MCF 10A (cell line): ENCODE data around the gene ACTN4. TPM values are rescaled to one million over a fixed set of nuclear protein-coding genes. Genes with fewer than 3 reads are reported as not detected.

ENCODE experiments used
- BruUV-seq: library from RNA; stranded (reverse); fragments of 400-500 nt; replicated peaks from 2 replicates; lab custom pipeline; 2021; lab: Mats Ljungman, UMichigan
- CTCF ChIA-PET: fragments of 300-600 bp; sonication (Branson Sonifier 250); formaldehyde crosslinking; extraction: SDS; loops from one replicate; lab custom pipeline; 2021; ENCODE audit warnings: antibody characterized with exemption, inconsistent platforms; lab: Yijun Ruan, JAX
- POLR2A ChIA-PET: fragments of 300-600, 350-650 bp; sonication (Branson Sonifier 250); formaldehyde crosslinking; extraction: SDS; loops from one replicate; lab custom pipeline; 2020; ENCODE audit warnings: antibody characterized with exemption, inconsistent platforms; lab: Yijun Ruan, JAX
- DNase-seq: peaks from one replicate; pipeline ENCODE4 v3.0.0-alpha.2; 2018; ENCODE audit not compliant: unreplicated experiment
- H3K27ac Mint-ChIP-seq: one replicate; pipeline ENCODE4 v1.8.0; 2022; ENCODE audit warnings: mild to moderate bottlenecking, low read depth, mixed read lengths; ENCODE audit not compliant: unreplicated experiment
- H3K27me3 Mint-ChIP-seq: one replicate; pipeline ENCODE4 v1.8.0; 2022; ENCODE audit warnings: mixed read lengths; ENCODE audit not compliant: insufficient read depth, unreplicated experiment
- H3K36me3 Mint-ChIP-seq: one replicate; pipeline ENCODE4 v1.8.0; 2022; ENCODE audit warnings: mild to moderate bottlenecking, moderate library complexity, mixed read lengths; ENCODE audit not compliant: insufficient read depth, unreplicated experiment
- H3K4me1 Mint-ChIP-seq: one replicate; pipeline ENCODE4 v1.8.0; 2022; ENCODE audit warnings: mixed read lengths; ENCODE audit not compliant: insufficient read depth, unreplicated experiment
- H3K4me3 Mint-ChIP-seq: one replicate; pipeline ENCODE4 v1.8.0; 2022; ENCODE audit warnings: mild to moderate bottlenecking, moderate library complexity, mixed read lengths; ENCODE audit not compliant: unreplicated experiment
- H3K9me3 Mint-ChIP-seq: one replicate; pipeline ENCODE4 v1.8.0; 2022; ENCODE audit warnings: mixed read lengths; ENCODE audit not compliant: unreplicated experiment
- intact Hi-C: fragments of 100-400 bp; cut with micrococcal nuclease; formaldehyde crosslinking; loops from 2 replicates; pipeline ENCODE4 v1.14.1; 2022
- total RNA-seq: library from RNA; stranded (reverse); gene quantifications from 2 replicates; pipeline ENCODE4 v1.2.3, GENCODE V29; 2022
- TF ChIP-seq, protein P1 (sequence below): fragments of 200-600 bp; IDR thresholded peaks from one replicate; pipeline ENCODE4 v1.8.0; 2022; ENCODE audit warnings: antibody characterized with exemption, mild to moderate bottlenecking; ENCODE audit not compliant: unreplicated experiment

The ACTN4 gene
- total RNA-seq, 1 experiment from 2014 or later: 300 TPM

DNA sequence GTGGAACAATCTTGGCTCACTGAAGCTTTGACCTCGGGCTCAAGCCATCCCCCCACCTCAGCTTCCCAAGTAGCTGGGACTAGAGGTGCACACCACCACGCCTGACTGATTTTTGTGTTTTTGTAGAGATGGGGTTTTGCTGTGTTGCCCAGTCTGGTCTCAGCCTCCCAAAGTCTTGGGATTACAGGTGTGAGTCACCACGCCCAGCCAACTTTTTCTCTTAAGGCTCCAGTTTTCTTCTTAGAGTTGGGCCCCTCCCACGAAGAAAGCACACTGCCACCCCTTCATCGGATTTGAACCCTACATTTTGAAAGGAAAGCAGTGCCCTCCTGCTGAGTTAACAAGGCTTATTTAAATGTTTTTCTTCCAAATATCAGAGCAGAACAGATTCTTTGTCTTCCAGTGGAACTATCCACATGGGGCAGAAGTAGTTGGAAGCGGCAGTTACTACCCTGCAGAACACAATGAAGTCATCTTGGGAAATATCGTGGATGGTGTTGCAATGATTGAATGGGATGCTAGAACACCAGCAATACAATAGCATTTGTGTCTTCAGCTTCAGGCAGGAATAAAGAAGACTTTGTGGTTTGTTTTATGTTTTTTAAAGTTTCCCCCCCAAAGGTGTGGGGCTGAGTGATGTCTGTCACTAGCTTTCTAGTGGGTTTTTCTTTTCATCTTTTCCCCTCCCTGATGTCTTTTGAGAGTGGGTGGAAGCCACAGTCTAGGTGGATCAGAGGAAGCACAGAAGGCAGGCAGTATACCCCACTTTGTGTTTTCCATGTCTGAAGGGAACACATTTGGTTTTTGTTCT lies 8.9 kb downstream of the ACTN4 start:
- ChIA-PET CTCF (interaction anchor here (0.7 to 1.4 kb wide), 4 partner anchors 26 to 232 kb away, joined by 3 to 6 read pairs (median 3); no protein-coding TSS in a partner anchor), POLR2A (interaction anchor here (0.5 to 19.4 kb wide), 9 partner anchors 8 to 392 kb away, joined by 3 to 521 read pairs (median 5); partner anchors contain the start of genes ACTN4, ECH1 and SPINT2)
- H3K27ac Mint-ChIP-seq: peak overlapping the region; percentile 100
- peak overlapping the region; percentile 35 for H3K4me3 Mint-ChIP-seq
- TF ChIP-seq, protein P1, sequence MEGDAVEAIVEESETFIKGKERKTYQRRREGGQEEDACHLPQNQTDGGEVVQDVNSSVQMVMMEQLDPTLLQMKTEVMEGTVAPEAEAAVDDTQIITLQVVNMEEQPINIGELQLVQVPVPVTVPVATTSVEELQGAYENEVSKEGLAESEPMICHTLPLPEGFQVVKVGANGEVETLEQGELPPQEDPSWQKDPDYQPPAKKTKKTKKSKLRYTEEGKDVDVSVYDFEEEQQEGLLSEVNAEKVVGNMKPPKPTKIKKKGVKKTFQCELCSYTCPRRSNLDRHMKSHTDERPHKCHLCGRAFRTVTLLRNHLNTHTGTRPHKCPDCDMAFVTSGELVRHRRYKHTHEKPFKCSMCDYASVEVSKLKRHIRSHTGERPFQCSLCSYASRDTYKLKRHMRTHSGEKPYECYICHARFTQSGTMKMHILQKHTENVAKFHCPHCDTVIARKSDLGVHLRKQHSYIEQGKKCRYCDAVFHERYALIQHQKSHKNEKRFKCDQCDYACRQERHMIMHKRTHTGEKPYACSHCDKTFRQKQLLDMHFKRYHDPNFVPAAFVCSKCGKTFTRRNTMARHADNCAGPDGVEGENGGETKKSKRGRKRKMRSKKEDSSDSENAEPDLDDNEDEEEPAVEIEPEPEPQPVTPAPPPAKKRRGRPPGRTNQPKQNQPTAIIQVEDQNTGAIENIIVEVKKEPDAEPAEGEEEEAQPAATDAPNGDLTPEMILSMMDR: no peak
- DNase-seq: peak; percentile 92
- no peaks in the 10 kb centered on the region for H3K27me3 Mint-ChIP-seq
- no TSS peak for BruUV-seq
- H3K4me1 Mint-ChIP-seq: peaks cover 69% of the 10 kb centered on the region
- intact Hi-C loops: loop anchor here (2.0 kb wide), 1 partner anchor 36 kb away; no protein-coding TSS in a partner anchor
- H3K9me3 Mint-ChIP-seq: no peaks in the 10 kb centered on the region
- peaks cover 55% of the 10 kb centered on the region for H3K36me3 Mint-ChIP-seq

DNA sequence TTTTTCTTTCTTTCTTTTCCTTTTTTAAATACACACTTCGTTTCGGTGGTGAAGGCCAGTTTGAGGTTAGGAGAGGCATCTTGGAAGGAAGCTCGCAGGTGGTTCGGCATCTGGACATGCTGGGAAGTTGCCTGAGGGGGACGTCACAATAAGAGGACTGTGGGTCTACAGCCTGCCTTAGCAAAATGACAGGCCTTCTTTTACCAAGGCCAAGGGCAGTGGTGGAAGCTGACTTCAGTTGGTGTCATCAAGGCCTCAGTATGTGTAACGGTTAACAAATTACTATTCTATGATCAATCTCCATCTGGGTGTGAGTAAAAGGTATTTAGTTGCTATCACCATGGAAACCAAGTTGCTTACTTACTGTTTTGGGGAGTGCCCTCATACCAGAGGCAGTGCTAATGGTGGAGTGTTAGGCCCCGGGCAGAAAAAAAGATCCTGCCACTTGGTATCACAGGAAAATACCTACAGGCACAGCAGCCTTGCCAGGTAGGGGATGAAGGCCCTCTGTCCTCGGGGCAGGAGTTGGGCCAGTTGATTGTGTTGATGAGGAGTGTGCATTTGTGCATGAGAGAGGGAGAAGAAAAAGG lies 10.3 kb downstream of the ACTN4 start:
- intact Hi-C loops: loop anchor here (1.0 to 2.0 kb wide), 3 partner anchors 7 to 35 kb away; no protein-coding TSS in a partner anchor
- H3K27ac Mint-ChIP-seq: peak overlapping the region; percentile 100
- POLR2A ChIA-PET: interaction anchor here (0.7 to 19.4 kb wide), 14 partner anchors 9 to 277 kb away, joined by 3 to 521 read pairs (median 6); partner anchors contain the start of genes ACTN4, ECH1, MRPS12 and SARS2
- peaks cover 56% of the 10 kb centered on the region for H3K4me1 Mint-ChIP-seq
- peak; percentile 84 for DNase-seq
- TF ChIP-seq, protein P1: no peak
- CTCF ChIA-PET: interaction anchor here (0.6 to 2.9 kb wide), 5 partner anchors 25 to 218 kb away, joined by 3 to 17 read pairs (median 3); no protein-coding TSS in a partner anchor
- peaks cover 57% of the 10 kb centered on the region for H3K36me3 Mint-ChIP-seq
- BruUV-seq: no TSS peak
- H3K9me3 Mint-ChIP-seq: no peaks in the 10 kb centered on the region
- no peaks in the 10 kb centered on the region for H3K27me3 Mint-ChIP-seq
- H3K4me3 Mint-ChIP-seq: peak overlapping the region; percentile 61

DNA sequence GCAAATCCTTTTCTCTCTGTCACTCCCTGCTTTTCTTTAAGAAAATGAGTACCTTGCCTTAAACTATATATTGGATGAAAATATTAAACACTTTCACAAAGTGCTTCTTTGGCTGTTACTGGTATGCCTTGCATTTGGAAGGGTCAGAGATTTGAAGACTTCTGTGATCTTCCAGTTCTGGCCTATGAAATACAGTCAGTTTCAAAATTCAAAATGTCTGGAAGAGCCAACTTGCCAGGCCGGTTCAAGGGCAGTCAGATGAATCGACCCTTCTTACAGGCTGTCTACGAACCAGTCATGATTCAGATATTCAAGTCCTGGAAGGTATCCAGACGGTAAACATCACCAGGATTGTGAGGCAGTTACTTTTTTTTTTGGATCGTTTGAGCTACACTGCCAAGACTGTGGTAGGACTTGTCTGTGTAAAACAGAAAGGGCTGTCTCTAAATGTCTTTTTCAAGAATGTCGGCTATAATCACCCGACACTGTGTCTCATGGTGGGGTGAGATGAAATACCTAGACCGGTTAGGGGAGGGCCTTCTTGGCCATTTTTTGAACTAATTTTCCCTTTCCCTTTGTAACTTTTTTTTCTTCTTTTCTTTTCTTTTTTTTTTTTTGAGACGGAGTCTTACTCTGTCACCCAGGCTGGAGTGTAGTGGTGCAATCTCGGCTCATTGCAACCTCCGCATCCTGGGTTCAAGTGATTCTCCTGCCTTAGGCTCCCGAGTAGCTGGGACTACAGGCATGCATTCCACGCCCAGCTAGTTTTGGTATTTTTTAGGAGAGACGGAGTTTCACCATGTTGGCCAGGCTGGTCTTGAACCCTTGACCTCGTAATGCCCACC lies 11.2 kb downstream of the ACTN4 start:
- TF ChIP-seq, protein P1: no peak
- H3K36me3 Mint-ChIP-seq: peaks cover 54% of the 10 kb centered on the region
- no peaks in the 10 kb centered on the region for H3K27me3 Mint-ChIP-seq
- no TSS peak for BruUV-seq
- peak overlapping the region; percentile 100 for H3K27ac Mint-ChIP-seq
- no peaks in the 10 kb centered on the region for H3K9me3 Mint-ChIP-seq
- CTCF ChIA-PET: interaction anchor here (0.6 to 2.9 kb wide), 9 partner anchors 11 to 114 kb away, joined by 3 to 17 read pairs (median 3); no protein-coding TSS in a partner anchor
- peaks cover 46% of the 10 kb centered on the region for H3K4me1 Mint-ChIP-seq
- POLR2A ChIA-PET: interaction anchor here (0.7 to 19.4 kb wide), 16 partner anchors 10 to 787 kb away, joined by 3 to 521 read pairs (median 6); partner anchors contain the start of genes ACTN4, ECH1, EIF3K and MRPS12
- intact Hi-C loops: loop anchor here (1.0 kb wide), 2 partner anchors 8 to 26 kb away; no protein-coding TSS in a partner anchor
- DNase-seq: peak; percentile 99
- peak overlapping the region; percentile 61 for H3K4me3 Mint-ChIP-seq
